Osteocyte (in vitro differentiated cells): Measurements from ENCODE around the gene PDCD1. TPM values are rescaled to one million over a fixed set of nuclear protein-coding genes. Genes with fewer than 3 reads are reported as not detected.

Source experiments
- DNase-seq: peaks from one replicate; pipeline ENCODE4 v3.0.0; 2021; ENCODE audit warnings: mixed read lengths; ENCODE audit not compliant: unreplicated experiment; ENCODE audit errors: extremely low spot score
- H3K27ac Mint-ChIP-seq: one replicate; pipeline ENCODE4 v1.8.0; 2021; ENCODE audit warnings: mild to moderate bottlenecking, mixed read lengths; ENCODE audit not compliant: unreplicated experiment
- H3K27me3 Mint-ChIP-seq: one replicate; pipeline ENCODE4 v1.8.0; 2021; ENCODE audit warnings: mixed read lengths; ENCODE audit not compliant: unreplicated experiment
- H3K36me3 Mint-ChIP-seq: one replicate; pipeline ENCODE4 v1.8.0; 2021; ENCODE audit warnings: mixed read lengths; ENCODE audit not compliant: unreplicated experiment
- H3K4me1 Mint-ChIP-seq: one replicate; pipeline ENCODE4 v1.8.0; 2021; ENCODE audit warnings: mixed read lengths; ENCODE audit not compliant: unreplicated experiment
- H3K4me3 Mint-ChIP-seq: one replicate; pipeline ENCODE4 v1.8.0; 2021; ENCODE audit warnings: mild to moderate bottlenecking, moderate library complexity, mixed read lengths; ENCODE audit not compliant: unreplicated experiment
- H3K9me3 Mint-ChIP-seq: one replicate; pipeline ENCODE4 v1.8.0; 2021; ENCODE audit warnings: mixed read lengths; ENCODE audit not compliant: unreplicated experiment
- CTCF ChIP-seq: fragments of 200-600 bp; sonication (generic); IDR thresholded peaks from 2 replicates; pipeline ENCODE4 v1.5.0; 2021; ENCODE audit warnings: antibody characterized with exemption, mild to moderate bottlenecking, moderate library complexity
- total RNA-seq: library from RNA; stranded (reverse); gene quantifications from 2 replicates; pipeline ENCODE4 v1.2.1, GENCODE V29; 2021

Gene PDCD1
- total RNA-seq, 1 donor from 2014 or later: not detected

GRCh38 chr2:241857041-241857541 is 1.6 kb downstream of the PDCD1 start:
- H3K27me3 Mint-ChIP-seq: no peaks in the 10 kb centered on the region
- no peak for DNase-seq
- H3K36me3 Mint-ChIP-seq: no peaks in the 10 kb centered on the region
- no peak overlapping the region for H3K4me3 Mint-ChIP-seq
- TF ChIP-seq CTCF: no peak
- H3K9me3 Mint-ChIP-seq: no peaks in the 10 kb centered on the region
- H3K27ac Mint-ChIP-seq: no peak overlapping the region
- peaks cover 1% of the 10 kb centered on the region for H3K4me1 Mint-ChIP-seq

- no peaks in the 10 kb centered on the region for H3K27me3 Mint-ChIP-seq
- DNase-seq: no peak
Observed at GRCh38 chr2:241855888-241856422, 2.7 kb downstream of the PDCD1 start.

GRCh38 chr2:241855245-241855887 is 3.3 kb downstream of the PDCD1 start:
- Mint-ChIP-seq H3K4me1 (peaks cover 1% of the 10 kb centered on the region), H3K27ac (no peak overlapping the region), H3K27me3 (no peaks in the 10 kb centered on the region), H3K4me3 (no peak overlapping the region), H3K9me3 (no peaks in the 10 kb centered on the region), H3K36me3 (no peaks in the 10 kb centered on the region)
- no peak for TF ChIP-seq CTCF
- no peak for DNase-seq

More at GRCh38 chr2:241855888-241856422, 2.7 kb downstream of the PDCD1 start:
- Mint-ChIP-seq H3K4me1 (peaks cover 1% of the 10 kb centered on the region), H3K9me3 (no peaks in the 10 kb centered on the region), H3K36me3 (no peaks in the 10 kb centered on the region), H3K27ac (no peak overlapping the region), H3K4me3 (no peak overlapping the region)
- TF ChIP-seq CTCF: no peak

GRCh38 chr2:241854342-241855244 is 4.1 kb downstream of the PDCD1 start:
- Mint-ChIP-seq H3K27ac (no peak overlapping the region), H3K4me3 (no peak overlapping the region), H3K36me3 (no peaks in the 10 kb centered on the region), H3K27me3 (no peaks in the 10 kb centered on the region), H3K4me1 (no peaks in the 10 kb centered on the region), H3K9me3 (no peaks in the 10 kb centered on the region)
- TF ChIP-seq CTCF: no peak
- no peak for DNase-seq
